HEK293 (cell line): ENCODE results near the gene PSMB11.
"Not testable (repeated sequence)": the region's sequence is repeated elsewhere in the genome, so short reads cannot be mapped to it uniquely, and the experiment has no call there.

Source experiments
- CTCF ChIA-PET: fragments of 350-600 bp; formaldehyde crosslinking; extraction: SDS; loops from one replicate; lab custom pipeline; 2021; ENCODE audit warnings: antibody characterized with exemption; lab: Yijun Ruan, JAX
- POLR2A ChIA-PET: fragments of 300-600 bp; formaldehyde crosslinking; extraction: SDS; loops from one replicate; lab custom pipeline; 2020; ENCODE audit warnings: antibody characterized with exemption, inconsistent platforms; lab: Yijun Ruan, JAX
- H3K27ac ChIP-seq: fragments of 200-500 bp; sonication (Bioruptor generic); 2 replicates; pipeline ENCODE4 v1.5.1; 2014; ENCODE audit warnings: low read depth, low read length, control low read depth, inconsistent platforms; ENCODE audit errors: extremely low read depth
- H3K36me3 ChIP-seq, 2 experiments: fragments of 200-500 bp in 1 of 2; sonication (Bioruptor generic) in 1 of 2; 1 replicate in 1 of 2; 2 replicates in 1 of 2; pipeline ENCODE4 v1.5.1; 2014 to 2017; ENCODE audit warnings: inconsistent platforms in 2 of 2, low read length in 2 of 2; ENCODE audit not compliant: control insufficient read depth in 2 of 2, insufficient read depth in 1 of 2
- H3K4me1 ChIP-seq: fragments of 200-500 bp; sonication (Bioruptor generic); 2 replicates; pipeline ENCODE4 v1.5.1; 2014; ENCODE audit warnings: mild to moderate bottlenecking, low read length, inconsistent platforms; ENCODE audit not compliant: control insufficient read depth, insufficient read depth
- H3K4me3 ChIP-seq: 2 replicates; pipeline ENCODE4 v1.5.1; 2011; ENCODE audit warnings: low read depth, mild to moderate bottlenecking, control low read depth, low read length, moderate library complexity
- H3K9me3 ChIP-seq: fragments of 200-500 bp; sonication (Bioruptor generic); 2 replicates; pipeline ENCODE4 v1.5.1; 2014; ENCODE audit warnings: low read depth, low read length, inconsistent platforms; ENCODE audit not compliant: control insufficient read depth, insufficient read depth
- ELK4 ChIP-seq: IDR thresholded peaks from 2 replicates; pipeline ENCODE4 v1.6.1; 2011; ENCODE audit warnings: mild to moderate bottlenecking, low read depth, low read length, borderline replicate concordance
- KLF10 ChIP-seq: fragments of 450-650 bp; IDR thresholded peaks from 2 replicates; pipeline ENCODE4 v1.5.1; 2018; ENCODE audit warnings: missing biosample characterization, mild to moderate bottlenecking, missing genetic modification characterization
- PRDM10 ChIP-seq: fragments of 450-650 bp; formaldehyde crosslinking; IDR thresholded peaks from 2 replicates; pipeline ENCODE4 v1.5.1; 2016; ENCODE audit warnings: missing biosample characterization, missing genetic modification characterization
- WT1 ChIP-seq: fragments of 450-650 bp; formaldehyde crosslinking; IDR thresholded peaks from 2 replicates; pipeline ENCODE4 v1.5.1; 2016; ENCODE audit warnings: missing biosample characterization, missing genetic modification characterization
- ZBTB17 ChIP-seq: fragments of 450-650 bp; formaldehyde crosslinking; IDR thresholded peaks from 2 replicates; pipeline ENCODE4 v1.5.1; 2016; ENCODE audit warnings: missing biosample characterization, missing genetic modification characterization
- ZNF10 ChIP-seq: fragments of 450-650 bp; formaldehyde crosslinking; IDR thresholded peaks from 2 replicates; pipeline ENCODE4 v1.5.1; 2017; ENCODE audit warnings: missing biosample characterization, missing genetic modification characterization
- ZNF132 ChIP-seq: fragments of 450-650 bp; formaldehyde crosslinking; IDR thresholded peaks from 2 replicates; pipeline ENCODE4 v1.5.1; 2017; ENCODE audit warnings: missing biosample characterization, missing genetic modification characterization, borderline replicate concordance
- ZNF184 ChIP-seq: fragments of 450-650 bp; IDR thresholded peaks from 2 replicates; pipeline ENCODE4 v1.5.1; 2018; ENCODE audit warnings: missing biosample characterization, mild to moderate bottlenecking, missing genetic modification characterization
- ZNF248 ChIP-seq: fragments of 450-650 bp; formaldehyde crosslinking; IDR thresholded peaks from 2 replicates; pipeline ENCODE4 v1.5.1; 2017; ENCODE audit warnings: missing biosample characterization, missing genetic modification characterization
- ZNF548 ChIP-seq: fragments of 450-650 bp; formaldehyde crosslinking; IDR thresholded peaks from 2 replicates; pipeline ENCODE4 v1.5.1; 2016; ENCODE audit warnings: missing biosample characterization, missing genetic modification characterization
- ZNF585B ChIP-seq: fragments of 450-650 bp; formaldehyde crosslinking; IDR thresholded peaks from 2 replicates; pipeline ENCODE4 v1.5.1; 2016; ENCODE audit warnings: missing biosample characterization, missing genetic modification characterization
- ZNF600 ChIP-seq: fragments of 450-650 bp; formaldehyde crosslinking; IDR thresholded peaks from 2 replicates; pipeline ENCODE4 v1.5.1; 2016; ENCODE audit warnings: missing biosample characterization, missing genetic modification characterization
- ZNF623 ChIP-seq: fragments of 450-650 bp; formaldehyde crosslinking; IDR thresholded peaks from 2 replicates; pipeline ENCODE4 v1.5.1; 2016; ENCODE audit warnings: missing biosample characterization, missing genetic modification characterization
- ZNF658 ChIP-seq: fragments of 450-650 bp; formaldehyde crosslinking; IDR thresholded peaks from 2 replicates; pipeline ENCODE4; 2016; ENCODE audit warnings: missing biosample characterization, missing genetic modification characterization
- ZSCAN16 ChIP-seq: fragments of 450-650 bp; formaldehyde crosslinking; IDR thresholded peaks from 2 replicates; pipeline ENCODE4 v1.5.1; 2016; ENCODE audit warnings: missing biosample characterization, missing genetic modification characterization
- ZSCAN23 ChIP-seq: fragments of 450-650 bp; formaldehyde crosslinking; IDR thresholded peaks from 2 replicates; pipeline ENCODE4 v1.5.1; 2016; ENCODE audit warnings: missing biosample characterization, missing genetic modification characterization
- ZSCAN4 ChIP-seq: fragments of 450-650 bp; formaldehyde crosslinking; IDR thresholded peaks from 2 replicates; pipeline ENCODE4 v1.5.1; 2017; ENCODE audit warnings: missing biosample characterization, missing genetic modification characterization

PSMB11 gene

GRCh38 chr14:23013054-23013748 lies 28.8 kb upstream of the PSMB11 start (continued):
- TF ChIP-seq ZNF623 (tag by site-specific recombination) (no peak), ZNF184 (no peak), ZNF248 (no peak), ZNF548 (tag by site-specific recombination) (no peak), KLF10 (tag by site-specific recombination) (no peak), ZSCAN16 (tag by site-specific recombination) (no peak), WT1 (no peak), ZNF658 (tag by site-specific recombination) (no peak), ELK4 (no peak), ZNF585B (no peak)

- H3K4me3 ChIP-seq, H3K36me3 ChIP-seq, H3K27ac ChIP-seq, H3K4me1 ChIP-seq, H3K9me3 ChIP-seq: not testable (repeated sequence)
- POLR2A ChIA-PET = interaction anchor here (1.1 kb wide), 1 partner anchor 13 kb away, joined by 3 read pairs; no protein-coding TSS in a partner anchor
- CTCF ChIA-PET = interaction anchor here (1.1 to 2.5 kb wide), 2 partner anchors 27 to 55 kb away, joined by 3 to 19 read pairs; no protein-coding TSS in a partner anchor
These were observed 28.3 kb upstream of the PSMB11 start for GRCh38 chr14:23013749-23014054.

- H3K9me3 ChIP-seq = no peaks in the 10 kb centered on the region
- POLR2A ChIA-PET = no interaction called here
- CTCF ChIA-PET = no interaction called here
- H3K4me3 ChIP-seq = no peak overlapping the region
- TF ChIP-seq ZSCAN4 (tag by site-specific recombination) (no peak), PRDM10 (peak; percentile 77)
- H3K36me3 ChIP-seq = no peaks in the 10 kb centered on the region
- H3K4me1 ChIP-seq = no peaks in the 10 kb centered on the region
- no peak overlapping the region for H3K27ac ChIP-seq
These were observed 26.4 kb upstream of the PSMB11 start for GRCh38 chr14:23015618-23016017.

GRCh38 chr14:23017091-23017490 lies 24.9 kb upstream of the PSMB11 start:
- H3K27ac ChIP-seq = no peak overlapping the region
- no peaks in the 10 kb centered on the region for H3K36me3 ChIP-seq
- H3K4me1 ChIP-seq = no peaks in the 10 kb centered on the region; the same call in 1 of the 2 replicates
- no peaks in the 10 kb centered on the region for H3K9me3 ChIP-seq
- POLR2A ChIA-PET = interaction anchor here (0.6 to 1.8 kb wide), 3 partner anchors 10 to 207 kb away, joined by 3 to 11 read pairs (median 5); partner anchors contain the start of genes ACIN1 and C14orf119
- no peak for TF ChIP-seq WT1
- TF ChIP-seq ZNF600 (tag by site-specific recombination) = no peak
- TF ChIP-seq ELK4 = no peak
- no peak for TF ChIP-seq ZNF10
- no peak for TF ChIP-seq ZSCAN23 (tag by site-specific recombination)
- no peak for TF ChIP-seq ZNF132 (tag by site-specific recombination)
- TF ChIP-seq ZBTB17 = no peak
- CTCF ChIA-PET = interaction anchor here (0.6 to 1.8 kb wide), 4 partner anchors 22 to 117 kb away, joined by 3 to 6 read pairs (median 3); no protein-coding TSS in a partner anchor
- H3K4me3 ChIP-seq = no peak overlapping the region
